NCI-H146 treated with DMSO at 0.1 percent for 48 hours (cell line): ENCODE data around the gene LMCD1.

Experiments
- DNase-seq: peaks from one replicate; lab custom pipeline; 2025; ENCODE audit not compliant: unreplicated experiment; lab: John Stamatoyannopoulos, UW

The LMCD1 gene

GRCh38 chr3:8530581-8530980 lies 29.0 kb downstream of the LMCD1 start:
- no peak for DNase-seq

GRCh38 chr3:8532251-8532871 lies 30.7 kb downstream of the LMCD1 start:
- DNase-seq = no peak

GRCh38 chr3:8536096-8537056 lies 34.8 kb downstream of the LMCD1 start:
- DNase-seq = no peak

GRCh38 chr3:8537440-8537839 lies 35.8 kb downstream of the LMCD1 start:
- DNase-seq = no peak

- no peak for DNase-seq
Observed at GRCh38 chr3:8538223-8538622, 36.6 kb downstream of the LMCD1 start.

- no peak for DNase-seq
Observed at GRCh38 chr3:8538913-8539312, 37.3 kb downstream of the LMCD1 start.

GRCh38 chr3:8539419-8539818 lies 37.8 kb downstream of the LMCD1 start:
- DNase-seq = no peak

GRCh38 chr3:8540456-8540855 lies 38.8 kb downstream of the LMCD1 start:
- DNase-seq = no peak

GRCh38 chr3:8541486-8541885 lies 39.9 kb downstream of the LMCD1 start:
- no peak for DNase-seq

GRCh38 chr3:8542190-8543135 lies 40.8 kb downstream of the LMCD1 start:
- no peak for DNase-seq

- no peak for DNase-seq
Observed at GRCh38 chr3:8546609-8547008, 45.0 kb downstream of the LMCD1 start.

- DNase-seq = no peak
Observed at GRCh38 chr3:8548502-8549275, 47.1 kb downstream of the LMCD1 start.

GRCh38 chr3:8549354-8549753 lies 47.7 kb downstream of the LMCD1 start:
- DNase-seq = no peak

- DNase-seq = no peak
Observed at GRCh38 chr3:8550611-8551010, 49.0 kb downstream of the LMCD1 start.

GRCh38 chr3:8552223-8552762 lies 50.7 kb downstream of the LMCD1 start:
- DNase-seq = no peak

- DNase-seq = no peak
Observed at GRCh38 chr3:8553405-8553804, 51.8 kb downstream of the LMCD1 start.

GRCh38 chr3:8554696-8555095 lies 53.1 kb downstream of the LMCD1 start:
- no peak for DNase-seq

- DNase-seq = no peak
Observed at GRCh38 chr3:8555113-8555661, 53.6 kb downstream of the LMCD1 start.

- no peak for DNase-seq
Observed at GRCh38 chr3:8555725-8556472, 54.3 kb downstream of the LMCD1 start.
